ENCODE data around the gene BCAS1.

The BCAS1 gene

GRCh38 chr20:54063992-54064676 lies 6.3 kb downstream of the BCAS1 start:
- no peak for DNase-seq
- peaks cover 85% of the 10 kb centered on the region for H3K27me3 ChIP-seq (ENCODE audit: insufficient read depth, low read depth, severe bottlenecking)
- TF ChIP-seq, protein P1, sequence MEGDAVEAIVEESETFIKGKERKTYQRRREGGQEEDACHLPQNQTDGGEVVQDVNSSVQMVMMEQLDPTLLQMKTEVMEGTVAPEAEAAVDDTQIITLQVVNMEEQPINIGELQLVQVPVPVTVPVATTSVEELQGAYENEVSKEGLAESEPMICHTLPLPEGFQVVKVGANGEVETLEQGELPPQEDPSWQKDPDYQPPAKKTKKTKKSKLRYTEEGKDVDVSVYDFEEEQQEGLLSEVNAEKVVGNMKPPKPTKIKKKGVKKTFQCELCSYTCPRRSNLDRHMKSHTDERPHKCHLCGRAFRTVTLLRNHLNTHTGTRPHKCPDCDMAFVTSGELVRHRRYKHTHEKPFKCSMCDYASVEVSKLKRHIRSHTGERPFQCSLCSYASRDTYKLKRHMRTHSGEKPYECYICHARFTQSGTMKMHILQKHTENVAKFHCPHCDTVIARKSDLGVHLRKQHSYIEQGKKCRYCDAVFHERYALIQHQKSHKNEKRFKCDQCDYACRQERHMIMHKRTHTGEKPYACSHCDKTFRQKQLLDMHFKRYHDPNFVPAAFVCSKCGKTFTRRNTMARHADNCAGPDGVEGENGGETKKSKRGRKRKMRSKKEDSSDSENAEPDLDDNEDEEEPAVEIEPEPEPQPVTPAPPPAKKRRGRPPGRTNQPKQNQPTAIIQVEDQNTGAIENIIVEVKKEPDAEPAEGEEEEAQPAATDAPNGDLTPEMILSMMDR (IDR thresholded peaks at IDR 0.05; ENCODE audit: low read depth, low read length), result no peak

DNA sequence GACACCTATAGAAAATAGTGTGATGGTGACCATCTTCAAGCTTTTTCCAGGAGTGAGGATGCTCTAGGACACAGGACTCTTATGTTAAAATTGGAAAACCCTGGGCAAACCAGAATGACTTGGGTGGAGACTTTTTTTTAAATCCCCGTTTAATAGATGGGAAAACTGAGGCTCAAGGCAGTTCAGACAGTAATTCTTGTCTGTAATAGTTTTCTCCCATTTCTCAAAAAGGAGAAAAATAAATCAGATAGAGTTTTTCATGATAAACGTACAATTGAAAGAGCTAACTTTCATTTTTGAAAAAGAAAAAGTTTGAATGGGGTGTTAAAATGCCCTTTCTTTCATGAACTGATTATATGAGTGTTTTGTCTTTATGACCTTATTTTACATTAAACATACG lies 6.8 kb downstream of the BCAS1 start:
- TF ChIP-seq, protein P1 (IDR thresholded peaks at IDR 0.05; ENCODE audit: low read depth, low read length), result no peak
- Histone ChIP-seq H3K27me3 (ENCODE audit: insufficient read depth, low read depth, severe bottlenecking) (peaks cover 80% of the 10 kb centered on the region), H3K36me3 (no peaks in the 10 kb centered on the region), H3K27ac (no peak overlapping the region), H3K9me3 (ENCODE audit: severe bottlenecking) (no peaks in the 10 kb centered on the region), H3K4me3 (ENCODE audit: low read depth, low read length) (no peak overlapping the region)
- DNase-seq, result no peak

More at GRCh38 chr20:54063992-54064676, 6.3 kb downstream of the BCAS1 start:
- no peaks in the 10 kb centered on the region for H3K9me3 ChIP-seq (ENCODE audit: severe bottlenecking)
- no peak overlapping the region for H3K27ac ChIP-seq
- no peak overlapping the region for H3K4me3 ChIP-seq (ENCODE audit: low read depth, low read length)
- no peaks in the 10 kb centered on the region for H3K36me3 ChIP-seq

GRCh38 chr20:54062812-54063280 lies 7.5 kb downstream of the BCAS1 start:
- H3K4me3 ChIP-seq (ENCODE audit: low read depth, low read length), result no peak overlapping the region
- peaks cover 72% of the 10 kb centered on the region for H3K27me3 ChIP-seq (ENCODE audit: insufficient read depth, low read depth, severe bottlenecking)
- no peak overlapping the region for H3K27ac ChIP-seq
- H3K36me3 ChIP-seq, result no peaks in the 10 kb centered on the region
- no peak for DNase-seq
- H3K9me3 ChIP-seq (ENCODE audit: severe bottlenecking), result no peaks in the 10 kb centered on the region
- TF ChIP-seq, protein P1 (IDR thresholded peaks at IDR 0.05; ENCODE audit: low read depth, low read length), result peak; percentile 45

- no peak for DNase-seq
- H3K4me3 ChIP-seq (ENCODE audit: low read depth, low read length), result no peak overlapping the region
- H3K9me3 ChIP-seq (ENCODE audit: severe bottlenecking), result no peaks in the 10 kb centered on the region
- H3K36me3 ChIP-seq, result no peaks in the 10 kb centered on the region
- H3K27me3 ChIP-seq (ENCODE audit: insufficient read depth, low read depth, severe bottlenecking), result peaks cover 71% of the 10 kb centered on the region
- TF ChIP-seq, protein P1 (IDR thresholded peaks at IDR 0.05; ENCODE audit: low read depth, low read length), result no peak
- no peak overlapping the region for H3K27ac ChIP-seq
Observed at GRCh38 chr20:54061101-54061881, 9.1 kb downstream of the BCAS1 start.

GRCh38 chr20:54059691-54060364 lies 10.6 kb downstream of the BCAS1 start:
- Histone ChIP-seq H3K27me3 (ENCODE audit: insufficient read depth, low read depth, severe bottlenecking) (peaks cover 63% of the 10 kb centered on the region), H3K4me3 (ENCODE audit: low read depth, low read length) (no peak overlapping the region), H3K27ac (no peak overlapping the region), H3K36me3 (no peaks in the 10 kb centered on the region), H3K9me3 (ENCODE audit: severe bottlenecking) (no peaks in the 10 kb centered on the region)
- TF ChIP-seq, protein P1 (IDR thresholded peaks at IDR 0.05; ENCODE audit: low read depth, low read length), result no peak
- DNase-seq, result no peak

Data from WERI-Rb-1 (cell line).